Thymus (tissue), 14 donors: ENCODE data around the gene FAM161A. TPM values are rescaled to one million over a fixed set of nuclear protein-coding genes. Genes with fewer than 3 reads are reported as not detected.

ENCODE experiments used
- DNase-seq, 9 donors: peaks; one replicate each; pipeline ENCODE4 v3.0.0-alpha.2; 2013; ENCODE audit warnings: low spot score in 9 of 9, low read depth in 6 of 9, missing footprints in 1 of 9
- H3K27ac ChIP-seq, 2 donors: one replicate each; pipeline ENCODE4 v1.5.1; 2013; ENCODE audit warnings: control low read depth in 1 of 2, low read depth in 1 of 2, low read length in 1 of 2, mild to moderate bottlenecking in 1 of 2, moderate library complexity in 1 of 2
- H3K27me3 ChIP-seq, 2 donors: one replicate each; pipeline ENCODE4 v1.5.1; 2013; ENCODE audit warnings: low read length in 1 of 2; ENCODE audit not compliant: control insufficient read depth in 2 of 2, insufficient read depth in 1 of 2
- H3K36me3 ChIP-seq, 2 donors: one replicate each; pipeline ENCODE4 v1.5.1; 2013; ENCODE audit warnings: low read length in 1 of 2, mild to moderate bottlenecking in 1 of 2, moderate library complexity in 1 of 2; ENCODE audit not compliant: control insufficient read depth in 2 of 2, insufficient read depth in 2 of 2
- H3K4me1 ChIP-seq, 2 donors: one replicate each; pipeline ENCODE4 v1.5.1; 2013; ENCODE audit warnings: low read length in 2 of 2; ENCODE audit not compliant: control insufficient read depth in 2 of 2, insufficient read depth in 2 of 2
- H3K4me3 ChIP-seq, 2 donors: one replicate each; pipeline ENCODE4 v1.5.1; 2013; ENCODE audit warnings: low read length in 2 of 2, control low read depth in 1 of 2, mild to moderate bottlenecking in 1 of 2
- H3K9me3 ChIP-seq, 2 donors: one replicate each; pipeline ENCODE4 v1.5.1; 2013; ENCODE audit warnings: low read length in 1 of 2, mild to moderate bottlenecking in 1 of 2; ENCODE audit not compliant: control insufficient read depth in 2 of 2, insufficient read depth in 1 of 2
- WGBS: extraction: QIAGEN DNeasy Blood & Tissue Kit; methylation state at CpG from one replicate; pipeline ENCODE4 v1.1.7; 2013; 5-methylcytosine and 5-hydroxymethylcytosine counted together
- long read RNA-seq, 10 donors: transcript quantifications; one replicate each; lab custom pipeline, GENCODE V29; 2026
- polyA plus RNA-seq: library from polyadenylated mRNA; stranded (reverse); fragments of 200-250 nt; gene quantifications from one replicate; pipeline ENCODE4 v1.2.3, GENCODE V29; 2013
- total RNA-seq: library from RNA; stranded (reverse); fragments of 120-200 nt; gene quantifications from one replicate; pipeline ENCODE4 v1.2.4, GENCODE V29; 2013
- donor health status: healthy.

The FAM161A gene, protein sequence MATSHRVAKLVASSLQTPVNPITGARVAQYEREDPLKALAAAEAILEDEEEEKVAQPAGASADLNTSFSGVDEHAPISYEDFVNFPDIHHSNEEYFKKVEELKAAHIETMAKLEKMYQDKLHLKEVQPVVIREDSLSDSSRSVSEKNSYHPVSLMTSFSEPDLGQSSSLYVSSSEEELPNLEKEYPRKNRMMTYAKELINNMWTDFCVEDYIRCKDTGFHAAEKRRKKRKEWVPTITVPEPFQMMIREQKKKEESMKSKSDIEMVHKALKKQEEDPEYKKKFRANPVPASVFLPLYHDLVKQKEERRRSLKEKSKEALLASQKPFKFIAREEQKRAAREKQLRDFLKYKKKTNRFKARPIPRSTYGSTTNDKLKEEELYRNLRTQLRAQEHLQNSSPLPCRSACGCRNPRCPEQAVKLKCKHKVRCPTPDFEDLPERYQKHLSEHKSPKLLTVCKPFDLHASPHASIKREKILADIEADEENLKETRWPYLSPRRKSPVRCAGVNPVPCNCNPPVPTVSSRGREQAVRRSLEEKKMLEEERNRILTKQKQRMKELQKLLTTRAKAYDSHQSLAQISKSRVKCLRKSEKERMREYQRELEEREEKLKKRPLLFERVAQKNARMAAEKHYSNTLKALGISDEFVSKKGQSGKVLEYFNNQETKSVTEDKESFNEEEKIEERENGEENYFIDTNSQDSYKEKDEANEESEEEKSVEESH
- total RNA-seq (2.2 TPM), polyA plus RNA-seq (4.0 TPM)
- long read RNA-seq, donor 1: 0 reads
- long read RNA-seq, donor 2, partial matches to known transcripts: 14 of 14 reads
- long read RNA-seq, donor 2, other reads (novel, unspliced or antisense): 0 of 14 reads
- long read RNA-seq, donor 3: 0 reads
- long read RNA-seq, donor 4, partial matches to known transcripts: 0 of 1 reads
- long read RNA-seq, donor 4, other reads (novel, unspliced or antisense): 0 of 1 reads
- long read RNA-seq, donor 5, partial matches to known transcripts: 0 of 1 reads
- long read RNA-seq, donor 5, other reads (novel, unspliced or antisense): 0 of 1 reads
- long read RNA-seq, donor 6: 0 reads
- long read RNA-seq, donor 7, partial matches to known transcripts: 0 of 2 reads
- long read RNA-seq, donor 7, other reads (novel, unspliced or antisense): 0 of 2 reads
- long read RNA-seq, donor 8: 0 reads
- long read RNA-seq, donor 9: 0 reads
- long read RNA-seq, donor 10: 0 reads

DNA sequence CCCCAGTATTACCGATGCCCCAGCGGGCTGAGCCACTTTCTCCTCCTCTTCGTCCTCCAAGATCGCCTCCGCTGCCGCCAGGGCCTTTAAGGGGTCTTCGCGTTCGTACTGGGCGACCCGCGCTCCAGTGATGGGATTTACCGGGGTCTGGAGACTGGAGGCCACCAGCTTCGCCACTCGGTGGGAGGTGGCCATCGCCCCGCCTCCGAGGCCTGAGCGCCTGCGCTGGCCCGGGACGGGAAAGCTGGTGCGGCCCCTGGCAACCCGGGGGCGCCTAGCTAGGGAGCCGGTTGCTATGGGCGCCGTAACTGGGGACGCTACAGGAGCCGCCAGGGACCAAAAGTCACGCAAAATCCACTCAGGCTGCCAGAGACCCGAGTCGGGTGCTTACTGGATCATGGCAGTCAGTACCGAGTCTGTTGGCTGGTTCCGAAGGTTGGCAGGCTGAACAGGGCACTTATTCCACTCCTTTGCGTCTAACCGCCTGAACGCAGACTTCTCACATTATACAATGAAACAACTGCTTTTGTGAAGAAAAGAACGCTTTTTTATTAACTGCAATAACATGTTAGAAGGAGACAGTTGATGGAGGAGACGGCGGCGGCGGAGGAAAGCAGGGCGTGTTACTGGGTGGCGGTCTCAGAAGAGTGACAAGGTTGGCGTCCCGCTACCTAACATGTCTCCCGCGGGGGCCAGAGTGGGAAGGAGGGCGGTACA lies at the start of gene FAM161A:
Gene FAM161A (minus strand): TSS at position 214 of the 717 bp plus-strand sequence. CDS start 19 bp downstream, at position 195.
- peak; percentile 54 to 86 (median 66) for DNase-seq
- Histone ChIP-seq H3K27me3 (no peaks in the 10 kb centered on the region), H3K4me1 (peaks cover 5 to 13% of the 10 kb centered on the region in 2 donors), H3K27ac (peak within 1 kb of the TSS; percentile 77 to 84), H3K9me3 (no peaks in the 10 kb centered on the region), H3K36me3 (no peaks in the 10 kb centered on the region), H3K4me3 (peak within 1 kb of the TSS; percentile 59 to 94)
- under 1% methylated on average over 50 of the region's 50 CpGs for WGBS

DNA sequence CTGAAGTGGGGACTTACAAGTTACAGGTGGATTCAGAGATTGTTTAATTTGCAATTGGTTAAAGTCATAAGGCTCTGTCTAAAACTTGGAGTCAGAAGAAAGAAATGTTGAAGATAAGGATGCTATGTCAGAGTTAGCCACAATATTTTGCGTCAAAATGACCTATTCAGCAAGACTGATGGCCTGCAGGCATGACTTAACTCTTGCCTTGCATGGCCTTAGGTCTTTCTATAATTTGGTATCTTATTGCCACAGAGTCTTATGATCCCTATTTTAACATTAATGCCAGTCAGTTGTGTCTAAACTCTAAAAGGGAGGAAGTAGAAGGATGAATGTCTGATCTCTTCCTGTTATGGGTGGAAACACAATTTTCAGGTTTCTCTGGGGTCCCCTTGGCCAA lies 46.4 kb upstream of the FAM161A start:
- H3K4me1 ChIP-seq: peaks cover under 1 to 2% of the 10 kb centered on the region in 2 donors
- peaks cover 0 to under 1% of the 10 kb centered on the region in 2 donors for H3K9me3 ChIP-seq
- H3K36me3 ChIP-seq: no peaks in the 10 kb centered on the region
- 98% methylated on average over 1 of the region's 1 CpG for WGBS
- H3K27me3 ChIP-seq: no peaks in the 10 kb centered on the region
- DNase-seq: no peak
- H3K27ac ChIP-seq: no peak overlapping the region
- H3K4me3 ChIP-seq: no peak overlapping the region

DNA sequence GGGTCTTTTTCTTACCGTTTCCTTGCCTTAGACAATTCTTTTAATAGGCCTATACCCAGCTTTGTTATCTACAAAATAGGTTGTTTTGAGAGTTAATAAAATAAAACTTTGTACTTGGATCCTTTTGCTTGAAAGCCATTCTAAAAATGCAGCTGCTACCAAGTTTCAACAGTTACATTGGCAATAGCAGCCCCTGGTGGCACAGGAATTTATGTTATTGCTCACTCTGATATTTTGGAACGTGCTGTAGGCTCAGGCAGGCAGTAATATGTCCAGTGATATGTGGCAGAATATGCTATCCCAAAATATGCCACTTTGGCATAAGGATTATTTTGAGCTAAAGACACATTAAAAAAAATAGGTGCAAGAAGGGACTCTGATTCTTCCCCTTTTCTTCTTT lies 45.0 kb upstream of the FAM161A start:
- WGBS: 60% methylated on average over 2 of the region's 2 CpGs

DNA sequence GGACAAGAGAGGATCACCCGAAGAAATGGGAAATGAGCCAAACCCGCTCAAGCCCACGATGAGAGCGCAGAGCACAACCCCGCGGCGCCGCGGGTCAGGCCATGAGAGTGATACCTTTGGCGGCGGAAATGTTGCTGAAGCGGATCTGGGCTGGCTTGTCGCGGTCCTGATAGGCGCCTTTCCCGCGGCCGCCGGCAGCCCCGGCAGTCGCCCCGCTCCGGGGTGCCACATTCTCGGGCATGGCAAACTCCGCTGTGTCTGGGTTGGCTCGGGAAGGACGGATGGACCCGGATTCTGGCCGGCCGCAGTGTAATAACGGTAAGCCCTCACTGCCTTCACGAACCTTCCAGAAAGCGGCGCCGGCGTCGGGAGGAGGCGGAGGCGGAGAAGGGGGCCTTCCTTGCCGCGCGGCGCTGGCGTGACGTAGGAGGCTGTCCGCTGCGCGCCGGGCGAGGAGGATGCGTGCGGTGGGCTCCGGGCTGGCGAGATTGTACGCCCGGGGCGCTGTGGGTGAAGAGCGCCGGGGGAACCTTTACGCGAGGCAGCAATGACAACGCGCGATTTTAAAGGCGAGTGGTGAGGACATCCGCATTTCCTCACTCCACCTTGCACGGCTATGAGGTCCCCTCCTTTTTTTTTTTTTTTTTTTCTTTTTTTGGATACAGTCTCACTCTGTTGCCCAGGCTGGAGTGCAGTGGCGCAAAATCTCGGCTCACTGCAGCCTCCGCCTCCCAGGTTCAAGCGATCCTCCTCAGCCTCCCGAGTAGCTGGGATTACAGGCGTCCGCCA lies 34.6 kb upstream of the FAM161A start, which contains the start of gene CCT4:
Gene CCT4 (minus strand): TSS at position 390 of the 789 bp plus-strand sequence. CDS start 149 bp downstream, at position 241.
- H3K36me3 ChIP-seq: peaks cover 17 to 19% of the 10 kb centered on the region in 2 donors

More for the DNA sequence above, 45.0 kb upstream of the FAM161A start:
- Histone ChIP-seq H3K4me3 (no peak overlapping the region), H3K4me1 (no peaks in the 10 kb centered on the region), H3K27me3 (no peaks in the 10 kb centered on the region), H3K27ac (no peak overlapping the region), H3K9me3 (no peaks in the 10 kb centered on the region), H3K36me3 (no peaks in the 10 kb centered on the region)
- peak in 4 of 9 donors; percentile 16 to 47 (median 26) for DNase-seq

DNA sequence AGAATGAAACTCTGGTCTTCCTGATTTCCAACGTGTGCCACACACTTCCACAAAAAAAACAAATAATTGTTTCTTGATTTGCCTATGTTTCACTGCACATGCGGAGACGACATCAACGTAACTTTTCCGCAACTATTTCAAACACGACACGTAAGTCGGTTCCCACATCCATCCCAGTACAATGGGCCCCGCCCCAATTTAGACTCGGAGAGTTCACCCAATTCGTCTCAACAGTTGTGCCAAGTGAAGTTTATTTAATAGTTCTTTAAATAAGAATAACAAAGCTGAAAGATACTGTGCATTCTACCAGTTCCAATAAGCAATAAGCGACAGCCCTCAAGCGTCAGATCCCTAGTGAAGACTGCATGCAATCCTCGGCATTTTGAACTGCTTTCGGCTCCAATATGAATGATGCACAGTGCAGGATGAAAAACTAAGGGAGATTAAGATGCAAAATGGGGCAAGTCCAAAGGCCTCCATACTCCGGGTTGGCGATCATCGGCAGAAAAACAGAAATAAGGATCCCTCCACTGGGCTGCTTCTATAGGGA lies 33.9 kb upstream of the FAM161A start:
- Histone ChIP-seq H3K4me3 (peak overlapping the region; percentile 67 to 91), H3K27me3 (no peaks in the 10 kb centered on the region)
- whole genome bisulfite sequencing: under 1% methylated on average over 18 of the region's 18 CpGs

More for the DNA sequence above, 34.6 kb upstream of the FAM161A start, which contains the start of gene CCT4:
- H3K27me3 ChIP-seq: no peaks in the 10 kb centered on the region
- H3K9me3 ChIP-seq: no peaks in the 10 kb centered on the region
- H3K4me1 ChIP-seq: peaks cover 10 to 17% of the 10 kb centered on the region in 2 donors
- H3K27ac ChIP-seq: peak within 1 kb of the TSS; percentile 97
- WGBS: 1% methylated on average over 74 of the region's 74 CpGs
- H3K4me3 ChIP-seq: peak within 1 kb of the TSS; percentile 67 to 91
- peak; percentile 82 to 97 (median 94) for DNase-seq

DNA sequence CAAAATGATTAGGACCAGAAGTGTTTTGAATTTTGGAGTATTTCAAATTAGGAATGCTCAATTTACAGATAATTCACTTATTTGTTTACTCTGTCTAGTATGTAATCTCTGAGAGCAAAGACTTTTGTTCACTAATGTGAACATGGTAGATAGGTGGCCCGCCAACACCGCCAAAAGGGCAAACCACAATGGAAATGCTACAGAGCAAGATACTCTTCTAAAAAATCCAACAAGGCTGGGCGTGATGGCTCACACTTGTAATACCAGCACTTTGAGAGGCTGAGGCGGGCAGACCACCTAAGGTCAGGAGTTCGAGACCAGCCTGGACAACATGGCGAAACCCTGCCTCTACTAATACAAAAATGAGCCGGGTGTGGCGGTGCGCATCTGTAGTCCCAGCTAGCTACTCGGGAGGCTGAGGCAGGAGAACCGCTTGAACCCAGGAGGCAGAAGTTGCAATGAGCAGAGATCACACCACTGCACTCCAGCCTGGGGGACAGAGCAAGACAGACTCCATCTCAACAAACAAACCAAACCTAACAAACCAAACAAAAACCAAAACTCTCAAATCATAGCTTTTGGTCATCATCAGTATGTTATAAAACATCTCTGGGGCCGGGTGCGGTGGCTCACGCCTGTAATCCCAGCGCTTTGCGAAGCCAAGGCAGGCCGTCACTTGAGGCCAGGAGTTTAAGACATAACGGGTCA lies 32.2 kb upstream of the FAM161A start:
- Histone ChIP-seq H3K36me3 (peaks cover 24 to 35% of the 10 kb centered on the region in 2 donors), H3K4me3 (no peak overlapping the region), H3K27me3 (no peaks in the 10 kb centered on the region), H3K4me1 (peaks cover 10 to 17% of the 10 kb centered on the region in 2 donors), H3K9me3 (no peaks in the 10 kb centered on the region), H3K27ac (no peak overlapping the region)
- DNase-seq: no peak
- WGBS: 92% methylated on average over 18 of the region's 18 CpGs

More for the DNA sequence above, 33.9 kb upstream of the FAM161A start:
- DNase-seq: peak in 6 of 9 donors; percentile 8 to 43 (median 26)
- peaks cover 18 to 25% of the 10 kb centered on the region in 2 donors for H3K36me3 ChIP-seq
- no peaks in the 10 kb centered on the region for H3K9me3 ChIP-seq
- H3K27ac ChIP-seq: peak overlapping the region; percentile 97
- peaks cover 10 to 17% of the 10 kb centered on the region in 2 donors for H3K4me1 ChIP-seq

DNA sequence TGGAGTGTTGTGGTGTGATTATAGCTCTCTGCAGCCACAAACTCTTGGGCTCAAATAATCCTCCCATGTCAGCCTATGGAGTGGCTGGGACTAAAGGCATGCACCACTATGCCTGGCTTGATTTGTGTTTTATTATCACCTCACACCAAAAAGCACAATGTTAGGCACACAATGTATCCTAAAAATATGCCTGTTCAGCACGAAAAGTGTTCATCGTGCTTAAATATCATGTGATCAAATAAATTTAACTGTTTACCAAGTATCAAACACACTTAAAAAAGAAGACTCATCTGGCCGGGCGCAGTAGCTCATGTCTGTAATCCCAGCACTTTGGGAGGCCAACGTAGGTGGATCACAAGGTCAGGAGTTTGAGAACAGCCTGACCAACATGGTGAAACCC lies 29.0 kb upstream of the FAM161A start:
- H3K9me3 ChIP-seq: no peaks in the 10 kb centered on the region
- H3K4me1 ChIP-seq: peaks cover 7 to 14% of the 10 kb centered on the region in 2 donors
- WGBS: 96% methylated on average over 5 of the region's 5 CpGs
- H3K27me3 ChIP-seq: no peaks in the 10 kb centered on the region
- no peak overlapping the region for H3K27ac ChIP-seq
- H3K36me3 ChIP-seq: peaks cover 33 to 62% of the 10 kb centered on the region in 2 donors
- no peak overlapping the region for H3K4me3 ChIP-seq
- no peak for DNase-seq
